Kidney capillary endothelial cell (primary cell): ENCODE data around the gene CORO2A.
"Not testable (repeated sequence)": the region's sequence is repeated elsewhere in the genome, so short reads cannot be mapped to it uniquely, and the experiment has no call there.

Source experiments
- DNase-seq: peaks from one replicate; pipeline ENCODE4 v3.0.0-alpha.2; 2018; ENCODE audit warnings: low spot score

The CORO2A gene

DNA sequence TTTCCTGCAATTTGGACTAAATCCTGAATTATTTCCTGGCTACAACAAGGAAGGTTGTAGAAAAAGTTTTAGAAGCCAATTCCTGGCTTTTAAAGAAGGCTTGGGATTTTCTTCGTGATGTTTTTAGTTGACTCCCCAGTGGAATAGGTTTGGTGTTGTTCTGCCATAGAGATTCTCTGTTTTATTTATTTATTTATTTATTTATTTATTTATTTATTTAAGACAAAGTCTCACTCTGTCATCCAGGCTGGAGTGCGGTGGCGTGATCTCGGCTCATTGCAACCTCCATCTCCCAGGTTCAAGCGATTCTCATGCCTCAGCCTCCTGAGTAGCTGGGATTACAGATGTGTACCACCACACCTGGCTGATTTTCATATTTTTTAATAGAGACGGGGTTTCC lies 75.3 kb downstream of the CORO2A start:
- not testable (repeated sequence) for DNase-seq

DNA sequence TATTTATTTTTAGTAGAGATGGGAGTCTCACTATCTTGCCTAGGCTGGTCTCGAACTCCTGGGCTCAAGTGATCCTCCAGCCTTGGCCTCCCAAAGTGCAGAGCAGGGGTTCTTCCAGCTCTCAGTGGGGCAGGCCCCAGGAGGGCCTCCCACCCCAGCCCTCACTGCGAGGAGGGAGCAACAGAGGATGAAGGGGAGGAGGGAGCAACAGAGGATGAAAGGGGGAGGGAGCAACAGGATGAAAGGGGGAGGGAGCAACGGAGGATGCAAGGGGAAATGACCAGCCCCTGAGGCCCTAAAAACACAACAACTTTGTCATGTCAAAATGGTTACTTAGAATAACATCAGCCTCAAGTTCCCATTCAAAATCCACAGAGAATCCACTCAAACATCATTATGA lies 83.4 kb downstream of the CORO2A start:
- no peak for DNase-seq

DNA sequence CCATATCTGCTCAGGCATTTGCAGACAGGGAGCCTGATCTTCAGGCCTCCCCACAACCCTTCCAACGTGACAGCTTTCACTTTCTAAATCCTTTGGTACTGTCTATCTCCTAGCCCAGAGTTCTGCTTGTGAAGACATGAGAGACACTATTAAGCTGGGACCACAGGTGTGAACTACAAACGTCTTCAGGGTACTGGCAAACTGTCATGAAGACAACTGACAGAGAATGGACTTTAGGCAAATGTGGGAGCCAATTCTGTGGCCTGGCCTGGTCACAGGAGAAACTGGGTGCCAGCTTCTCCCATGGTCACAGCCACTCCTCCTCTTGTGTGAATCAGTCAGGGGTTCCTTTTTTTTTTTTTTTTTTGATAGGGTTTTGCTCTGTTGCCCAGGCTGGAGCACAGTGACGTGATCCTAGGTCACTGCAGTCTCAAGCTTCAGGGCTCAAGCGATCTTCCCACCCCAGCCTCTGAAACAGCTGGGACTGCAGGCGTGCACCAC lies 83.9 kb downstream of the CORO2A start:
- DNase-seq = no peak

- DNase-seq = no peak
Measured at GRCh38 chr9:98107926-98108325, 84.5 kb downstream of the CORO2A start.

- DNase-seq = no peak
Measured at GRCh38 chr9:98105006-98105405, 87.4 kb downstream of the CORO2A start.

DNA sequence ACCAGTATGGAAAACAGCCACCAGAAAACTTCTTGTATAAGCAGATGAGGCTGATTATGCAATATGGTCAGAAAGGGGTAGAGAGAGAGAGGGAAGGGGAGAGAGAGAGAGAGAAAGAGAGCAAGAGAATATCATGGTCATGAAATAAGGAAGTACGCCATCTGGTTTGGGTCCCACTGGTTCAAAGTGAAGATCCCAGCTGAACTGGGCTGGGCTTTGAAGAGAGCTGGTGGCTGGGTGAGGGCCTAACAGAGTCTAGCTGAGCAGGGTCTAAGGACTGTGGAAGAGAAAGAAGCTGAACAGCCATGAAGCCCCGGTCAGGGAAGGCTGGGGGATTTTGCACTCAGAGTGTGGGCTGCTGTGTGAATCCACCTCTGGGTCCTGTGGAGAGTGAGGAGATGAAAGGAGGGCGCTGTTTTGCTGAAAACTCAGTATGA lies 88.0 kb downstream of the CORO2A start:
- no peak for DNase-seq

DNA sequence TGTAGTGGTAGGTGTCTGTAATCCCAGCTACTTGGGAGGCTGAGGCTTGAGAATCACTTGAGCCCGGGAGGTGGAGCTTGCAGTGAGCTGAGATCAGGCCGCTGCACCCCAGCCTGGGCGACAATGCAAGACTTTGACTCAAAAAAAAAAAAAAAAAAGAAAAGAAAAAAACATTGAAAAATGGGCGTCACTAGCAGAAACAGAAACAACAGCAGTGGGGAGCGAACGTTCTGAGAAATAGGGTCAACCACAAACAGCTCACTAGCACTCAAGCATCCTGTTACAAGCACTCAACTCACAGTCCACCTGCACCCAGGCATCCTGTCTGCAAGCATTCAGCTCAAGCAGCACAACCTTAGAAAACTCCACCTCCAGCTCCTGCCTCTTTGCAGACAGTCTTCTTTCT lies 90.6 kb downstream of the CORO2A start:
- no peak for DNase-seq

DNA sequence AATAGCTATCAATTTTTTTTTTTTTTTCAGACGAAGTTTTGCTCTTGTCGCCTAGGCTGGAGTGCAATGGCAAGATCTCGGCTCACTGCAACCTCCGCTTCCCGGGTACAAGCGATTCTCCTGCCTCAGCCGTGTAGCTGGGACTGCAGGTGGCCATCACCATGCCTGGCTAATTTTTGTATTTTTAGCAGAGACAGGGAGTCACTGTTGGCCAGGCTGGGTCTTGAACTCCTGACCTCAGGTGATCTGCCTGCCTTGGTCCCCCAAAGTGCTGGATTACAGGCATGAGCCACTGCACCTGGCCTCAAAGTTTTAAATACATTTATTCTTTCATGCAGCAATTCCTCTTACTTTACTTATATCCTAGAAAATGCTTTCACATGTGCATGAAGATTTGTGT lies 91.0 kb downstream of the CORO2A start:
- no peak for DNase-seq

DNA sequence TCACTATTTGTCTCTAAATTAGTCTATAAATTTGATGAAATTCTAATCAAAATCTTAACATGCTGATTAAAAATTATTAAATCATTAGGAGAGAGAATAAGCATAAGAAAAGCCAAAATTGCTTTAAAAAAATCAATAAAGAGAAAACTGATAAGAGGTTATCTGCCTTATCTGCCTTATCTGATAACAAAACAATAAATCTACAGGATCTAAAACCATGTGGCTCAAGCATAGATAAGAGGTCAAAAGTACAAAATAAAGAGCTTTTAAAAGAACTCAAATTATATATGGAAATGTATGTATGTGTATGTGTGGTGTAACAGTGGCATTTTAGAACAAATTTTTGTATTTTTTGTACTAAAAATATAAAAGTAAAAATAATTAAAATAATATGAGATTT lies 92.0 kb downstream of the CORO2A start:
- DNase-seq = no peak

DNA sequence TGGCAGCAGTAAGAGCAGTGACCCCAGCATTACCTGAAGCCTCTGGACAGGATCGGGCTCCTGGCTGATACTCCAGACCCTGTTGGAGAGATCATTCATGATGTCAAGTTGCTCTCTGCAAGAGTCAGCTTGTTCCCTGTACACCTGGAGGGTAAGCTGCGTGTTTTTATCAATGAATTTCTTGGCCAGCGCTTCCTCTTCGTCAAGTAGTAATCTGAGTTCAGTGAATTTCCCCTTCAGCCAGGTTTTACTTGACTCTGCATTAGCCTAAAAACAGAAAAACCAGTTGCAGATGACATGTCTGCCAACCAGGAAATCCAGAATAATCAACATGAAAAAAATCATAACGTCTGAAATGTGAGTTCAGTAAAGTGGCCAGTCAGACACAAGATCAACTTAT lies 92.5 kb downstream of the CORO2A start:
- DNase-seq = no peak

GRCh38 chr9:98099346-98099745 lies 93.1 kb downstream of the CORO2A start:
- DNase-seq = no peak

DNA sequence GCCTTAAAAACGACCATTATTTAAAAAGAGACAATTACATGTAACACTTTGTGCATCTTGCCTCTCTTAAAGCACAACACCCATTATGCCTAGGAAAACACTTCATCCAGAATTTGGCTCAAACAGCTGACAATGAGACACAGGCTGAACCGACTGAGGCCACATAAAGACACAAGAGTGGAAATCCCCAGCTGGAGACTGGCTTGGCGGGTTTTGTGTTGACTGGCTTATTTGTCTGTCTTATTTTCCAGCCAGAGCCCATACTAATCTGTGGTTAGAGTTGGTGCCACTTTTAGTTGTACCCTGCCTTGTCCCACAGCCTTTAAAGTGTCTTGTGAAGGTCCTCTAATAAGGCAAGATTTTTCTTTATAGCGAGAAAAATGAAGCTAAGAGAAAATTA lies 94.6 kb downstream of the CORO2A start:
- DNase-seq = no peak

DNA sequence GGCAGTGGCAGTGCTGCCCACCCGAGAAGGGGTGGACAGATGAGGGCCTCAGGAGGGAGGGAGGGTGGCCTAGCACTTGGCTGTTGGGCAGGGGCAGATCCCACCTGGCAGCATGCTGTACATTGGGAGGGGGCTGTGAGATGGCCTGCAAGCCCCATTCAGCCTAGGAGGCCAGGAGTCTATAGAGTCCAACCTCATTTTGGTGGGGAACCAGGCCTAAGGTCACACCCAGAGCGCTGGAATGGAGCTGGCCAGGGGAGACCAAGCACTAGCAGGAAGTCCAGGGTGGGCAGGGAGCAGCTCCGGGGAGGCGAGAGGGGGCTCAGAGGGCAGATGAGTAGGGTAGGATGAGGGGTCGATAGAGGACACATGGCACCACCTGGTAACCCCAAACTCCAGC lies 96.3 kb downstream of the CORO2A start:
- DNase-seq = no peak

DNA sequence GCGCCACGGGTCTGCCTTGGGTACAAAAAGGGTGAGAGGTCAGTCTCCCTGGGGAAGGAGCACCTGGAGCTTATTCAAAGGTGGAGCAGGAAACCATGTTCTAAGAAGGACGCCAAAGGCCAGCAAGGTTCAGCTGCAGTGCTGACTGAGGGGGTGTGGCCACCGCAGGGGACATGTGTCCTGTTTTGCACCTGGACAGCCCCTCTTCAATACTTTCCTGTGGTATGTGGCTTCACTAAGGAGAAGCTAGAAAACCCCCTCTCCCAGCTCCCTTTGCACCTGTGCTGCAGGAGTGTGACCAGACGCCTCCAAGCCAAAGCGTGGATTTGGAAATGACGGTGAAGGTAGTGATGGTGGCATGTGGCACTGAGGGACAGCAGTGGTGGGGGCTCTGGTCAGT lies 97.0 kb downstream of the CORO2A start:
- no peak for DNase-seq

DNA sequence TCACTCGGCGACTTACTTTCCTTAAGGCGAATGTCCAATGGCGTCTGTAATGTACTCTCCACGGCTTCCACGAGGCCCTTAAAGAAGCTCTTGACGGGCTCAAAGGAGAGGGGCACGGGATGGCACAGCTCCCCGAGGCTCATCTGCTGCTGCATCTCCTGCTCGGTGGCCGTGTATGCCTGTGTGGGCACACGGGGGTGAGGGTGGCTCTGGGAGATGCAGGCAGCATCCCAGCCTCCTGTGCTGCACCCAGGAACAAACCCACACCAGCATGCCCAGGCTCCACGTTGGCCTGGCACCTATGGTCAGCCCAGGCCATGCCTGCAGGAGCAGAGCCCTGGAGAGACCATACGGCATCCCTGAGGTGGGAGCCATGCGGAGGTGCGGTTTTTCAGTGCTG lies 97.6 kb downstream of the CORO2A start:
- no peak for DNase-seq

- DNase-seq = no peak
Measured at GRCh38 chr9:98094316-98094715, 98.1 kb downstream of the CORO2A start.

DNA sequence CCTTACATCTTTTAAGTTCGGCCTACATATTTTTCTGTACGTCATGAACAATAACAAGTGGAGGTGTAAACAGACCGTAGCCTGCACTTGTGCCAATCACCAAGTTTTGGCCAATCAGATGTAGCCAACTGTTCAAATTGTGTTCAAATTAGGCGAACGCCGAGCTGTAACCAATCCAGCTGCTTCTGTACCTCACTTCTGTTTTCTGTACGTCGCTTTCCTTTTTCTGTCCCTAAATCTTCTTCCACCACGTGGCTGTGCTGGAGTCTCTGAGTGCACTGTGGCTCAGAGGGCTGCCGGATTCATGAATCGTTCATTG lies 99.9 kb downstream of the CORO2A start:
- DNase-seq = no peak

DNA sequence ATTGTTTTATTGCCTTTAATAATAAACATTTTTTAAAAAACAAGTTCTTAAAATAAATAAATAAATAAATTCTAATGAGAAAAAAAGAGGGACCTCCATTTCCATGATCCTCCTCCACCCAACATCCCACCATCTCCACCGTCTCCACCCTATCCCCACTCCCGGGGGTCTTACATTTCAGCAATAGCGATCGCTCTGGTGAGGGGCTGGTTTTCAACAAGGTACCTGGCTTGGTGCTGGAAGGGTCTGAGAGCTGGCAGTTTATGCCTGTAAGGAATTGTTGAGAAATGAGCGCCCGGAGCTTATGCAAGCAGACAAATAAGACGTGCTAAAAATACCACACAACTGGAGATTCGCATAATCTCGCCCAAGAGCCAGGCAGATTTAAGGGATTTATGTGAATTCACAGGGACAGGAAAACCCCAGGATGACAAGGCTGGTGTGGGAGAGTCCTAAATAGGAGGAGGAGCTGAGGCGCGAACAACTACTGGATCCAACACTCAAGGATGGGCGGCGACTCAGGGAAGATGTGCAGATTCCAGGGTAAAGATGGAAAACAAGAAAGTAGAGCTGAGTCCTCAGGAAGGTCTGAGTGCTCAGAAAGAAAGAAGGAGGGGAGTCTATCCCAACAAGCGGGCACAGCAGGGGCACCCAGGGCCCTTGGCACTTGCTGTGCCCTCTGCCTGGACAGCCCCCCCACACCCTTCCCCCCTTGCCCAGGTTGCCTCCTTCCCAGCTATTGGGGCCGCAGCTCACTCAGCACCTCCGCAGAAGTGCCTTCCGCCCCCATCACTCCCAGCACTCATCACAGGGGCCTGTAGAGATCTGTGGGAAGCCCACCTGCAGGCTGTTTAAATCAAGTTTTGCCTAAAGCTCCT lies 100.5 kb downstream of the CORO2A start:
- no peak for DNase-seq

- DNase-seq = not testable (repeated sequence)
Measured at GRCh38 chr9:98090674-98091073, 101.8 kb downstream of the CORO2A start.

GRCh38 chr9:98087420-98088354 lies 104.8 kb downstream of the CORO2A start:
- DNase-seq = peak; percentile 32

- no peak for DNase-seq
Measured at GRCh38 chr9:98086461-98086860, 106.0 kb downstream of the CORO2A start.

GRCh38 chr9:98085944-98086343 lies 106.5 kb downstream of the CORO2A start:
- DNase-seq = no peak

DNA sequence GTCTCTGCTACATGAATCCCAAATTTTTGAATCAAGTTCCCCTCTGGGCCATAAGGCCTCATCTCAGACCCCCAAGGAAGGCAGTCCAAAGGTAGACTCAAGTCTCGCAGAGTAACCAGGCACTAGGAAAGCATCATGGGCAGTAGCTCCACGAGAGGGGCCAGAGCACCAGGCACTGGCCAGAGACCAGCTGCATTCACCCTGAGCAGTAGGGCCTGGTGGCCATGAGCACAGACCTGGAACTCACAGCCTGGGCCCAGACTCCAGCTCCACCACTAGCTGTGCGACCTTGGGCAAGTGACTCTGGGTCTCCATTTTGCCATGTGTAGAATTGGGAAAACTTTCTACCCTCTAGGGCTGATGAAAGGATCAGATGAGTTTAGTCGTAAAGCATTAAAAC lies 107.4 kb downstream of the CORO2A start:
- DNase-seq = no peak
